Astrocyte (in vitro differentiated cells and primary cell): ENCODE results near the gene RALB.

Experiments
- EZH2 ChIP-seq: IDR thresholded peaks from 2 replicates; pipeline ENCODE4 v1.6.1; 2012; ENCODE audit warnings: mild to moderate bottlenecking, low read length, inconsistent platforms; ENCODE audit not compliant: insufficient read depth
- TF ChIP-seq, protein P1 (sequence below): IDR thresholded peaks from 2 replicates; pipeline ENCODE4 v1.5.1; 2011; ENCODE audit warnings: low read depth, mild to moderate bottlenecking, inconsistent platforms, low read length, moderate library complexity; ENCODE audit not compliant: insufficient read depth

DNA sequence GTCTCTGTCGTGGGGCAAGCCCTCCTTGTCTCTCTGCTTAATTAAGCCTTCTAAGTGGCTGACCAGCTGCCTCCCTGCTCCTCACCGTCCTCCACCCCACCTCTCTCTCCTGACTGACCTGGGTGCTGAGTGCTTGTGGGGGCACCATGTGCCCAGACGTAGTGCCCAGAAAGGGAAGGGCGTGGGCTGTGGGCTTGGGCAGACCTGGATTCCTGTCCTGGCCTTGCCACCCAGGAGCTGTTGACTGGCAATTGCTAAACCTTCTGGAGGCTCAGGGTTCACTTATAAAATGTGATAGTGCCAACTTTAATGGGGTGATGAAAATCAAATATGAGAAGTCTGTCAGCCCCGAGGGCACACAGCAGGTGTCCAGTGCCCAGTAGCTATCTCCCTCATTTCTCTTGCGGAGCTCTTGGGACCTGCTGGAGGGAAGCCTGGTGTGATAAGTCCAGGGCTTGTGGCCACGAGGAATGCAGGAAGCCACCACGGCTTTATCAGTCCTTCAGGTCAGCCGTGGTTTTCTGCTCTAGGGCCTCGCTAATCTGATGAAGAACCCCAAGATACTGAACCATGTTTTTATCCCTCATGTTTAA is 71.3 kb downstream of the RALB start:
- TF ChIP-seq, protein P1, sequence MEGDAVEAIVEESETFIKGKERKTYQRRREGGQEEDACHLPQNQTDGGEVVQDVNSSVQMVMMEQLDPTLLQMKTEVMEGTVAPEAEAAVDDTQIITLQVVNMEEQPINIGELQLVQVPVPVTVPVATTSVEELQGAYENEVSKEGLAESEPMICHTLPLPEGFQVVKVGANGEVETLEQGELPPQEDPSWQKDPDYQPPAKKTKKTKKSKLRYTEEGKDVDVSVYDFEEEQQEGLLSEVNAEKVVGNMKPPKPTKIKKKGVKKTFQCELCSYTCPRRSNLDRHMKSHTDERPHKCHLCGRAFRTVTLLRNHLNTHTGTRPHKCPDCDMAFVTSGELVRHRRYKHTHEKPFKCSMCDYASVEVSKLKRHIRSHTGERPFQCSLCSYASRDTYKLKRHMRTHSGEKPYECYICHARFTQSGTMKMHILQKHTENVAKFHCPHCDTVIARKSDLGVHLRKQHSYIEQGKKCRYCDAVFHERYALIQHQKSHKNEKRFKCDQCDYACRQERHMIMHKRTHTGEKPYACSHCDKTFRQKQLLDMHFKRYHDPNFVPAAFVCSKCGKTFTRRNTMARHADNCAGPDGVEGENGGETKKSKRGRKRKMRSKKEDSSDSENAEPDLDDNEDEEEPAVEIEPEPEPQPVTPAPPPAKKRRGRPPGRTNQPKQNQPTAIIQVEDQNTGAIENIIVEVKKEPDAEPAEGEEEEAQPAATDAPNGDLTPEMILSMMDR: no peak
- no peak for TF ChIP-seq EZH2
